ENCODE measurements around the gene C17orf113. TPM values are rescaled to one million over a fixed set of nuclear protein-coding genes. Genes with fewer than 3 reads are reported as not detected.
A peak's percentile ranks its signal among the peaks of the same experiment; 100 is the strongest.

Gene C17orf113
- total and polyA plus RNA-seq, 2 of the 13 experiments (the other 11 are each of a cell fraction or from before 2014, with no cell fraction given) = 0.87 to 1.1 TPM

DNA sequence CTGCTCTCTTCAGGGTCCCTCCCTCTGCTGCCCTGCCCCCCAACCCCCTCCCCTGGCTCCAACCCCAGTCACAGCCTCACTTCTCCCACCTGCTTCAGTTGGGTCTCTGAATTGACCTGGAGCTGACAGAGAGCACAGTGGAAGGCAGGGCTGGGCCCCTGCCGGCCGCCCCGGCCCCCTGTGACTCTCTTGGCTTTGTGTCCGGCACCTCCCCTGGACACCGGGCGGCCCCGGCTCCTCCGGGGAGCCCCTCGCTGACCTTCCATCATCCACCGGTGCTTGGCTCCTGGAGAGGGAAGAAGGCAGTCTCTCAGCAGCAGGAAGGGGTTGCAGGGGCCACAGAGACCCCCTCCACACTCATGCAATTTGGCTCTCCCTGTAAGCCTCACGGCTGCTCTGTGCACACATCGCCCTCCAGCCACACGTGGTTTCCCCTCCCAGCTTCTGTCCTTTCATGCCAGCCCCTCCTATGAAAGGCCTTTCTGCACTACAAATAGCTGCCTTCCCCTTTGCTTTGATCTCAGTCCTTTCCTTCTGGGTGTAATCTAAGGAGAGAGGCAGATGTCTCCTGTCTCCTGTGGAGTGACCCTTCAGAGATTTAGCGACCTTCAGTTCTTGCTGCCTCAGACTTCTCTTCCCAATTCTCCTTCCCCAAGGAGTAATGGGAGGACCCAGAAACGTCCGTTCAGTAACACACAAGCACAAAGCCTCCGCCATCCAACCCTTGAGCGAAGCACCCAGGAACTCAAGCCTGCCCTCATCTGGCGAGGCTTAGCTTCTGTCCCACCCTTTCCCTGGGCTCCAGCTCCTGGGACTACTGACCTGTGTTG, 22.2 kb downstream of the C17orf113 start (continued):
- no peak; the same call in 1 of the 2 replicates for TF ChIP-seq ARHGAP35 (CRISPR knock-in tag; IDR thresholded peaks at IDR 0.05; ENCODE audit: borderline replicate concordance)
- no peak for TF ChIP-seq ZNF180 (CRISPR knock-in tag; IDR thresholded peaks at IDR 0.05; ENCODE audit: borderline replicate concordance, low read depth)
- no peak for TF ChIP-seq NCOA1 (CRISPR knock-in tag; IDR thresholded peaks at IDR 0.05)
- TF ChIP-seq NCOA5 (CRISPR knock-in tag; IDR thresholded peaks at IDR 0.05) = no peak
- TF ChIP-seq RFXANK (CRISPR knock-in tag; IDR thresholded peaks at IDR 0.05) = no peak
- no peak for TF ChIP-seq ZNF605 (CRISPR knock-in tag; IDR thresholded peaks at IDR 0.05)
- 0 out of 2 replicates have a peak, but pooled peaks have one; percentile 52 for TF ChIP-seq ZSCAN31 (CRISPR knock-in tag; IDR thresholded peaks at IDR 0.05; ENCODE audit: low read depth)
- TF ChIP-seq CCAR2 (optimal IDR thresholded peaks at IDR 0.05; ENCODE audit: low read depth, low read length) = no peak
- no peak; the same call in 1 of the 2 replicates for TF ChIP-seq GATAD1 (CRISPR knock-in tag; IDR thresholded peaks at IDR 0.05)
- TF ChIP-seq MAFK (conservative IDR thresholded peaks at IDR 0.05 in 1 of 2, IDR thresholded peaks at IDR 0.05 in 1 of 2; ENCODE audit: low read length in 2 of 2) = no peak
- TF ChIP-seq, protein P1, sequence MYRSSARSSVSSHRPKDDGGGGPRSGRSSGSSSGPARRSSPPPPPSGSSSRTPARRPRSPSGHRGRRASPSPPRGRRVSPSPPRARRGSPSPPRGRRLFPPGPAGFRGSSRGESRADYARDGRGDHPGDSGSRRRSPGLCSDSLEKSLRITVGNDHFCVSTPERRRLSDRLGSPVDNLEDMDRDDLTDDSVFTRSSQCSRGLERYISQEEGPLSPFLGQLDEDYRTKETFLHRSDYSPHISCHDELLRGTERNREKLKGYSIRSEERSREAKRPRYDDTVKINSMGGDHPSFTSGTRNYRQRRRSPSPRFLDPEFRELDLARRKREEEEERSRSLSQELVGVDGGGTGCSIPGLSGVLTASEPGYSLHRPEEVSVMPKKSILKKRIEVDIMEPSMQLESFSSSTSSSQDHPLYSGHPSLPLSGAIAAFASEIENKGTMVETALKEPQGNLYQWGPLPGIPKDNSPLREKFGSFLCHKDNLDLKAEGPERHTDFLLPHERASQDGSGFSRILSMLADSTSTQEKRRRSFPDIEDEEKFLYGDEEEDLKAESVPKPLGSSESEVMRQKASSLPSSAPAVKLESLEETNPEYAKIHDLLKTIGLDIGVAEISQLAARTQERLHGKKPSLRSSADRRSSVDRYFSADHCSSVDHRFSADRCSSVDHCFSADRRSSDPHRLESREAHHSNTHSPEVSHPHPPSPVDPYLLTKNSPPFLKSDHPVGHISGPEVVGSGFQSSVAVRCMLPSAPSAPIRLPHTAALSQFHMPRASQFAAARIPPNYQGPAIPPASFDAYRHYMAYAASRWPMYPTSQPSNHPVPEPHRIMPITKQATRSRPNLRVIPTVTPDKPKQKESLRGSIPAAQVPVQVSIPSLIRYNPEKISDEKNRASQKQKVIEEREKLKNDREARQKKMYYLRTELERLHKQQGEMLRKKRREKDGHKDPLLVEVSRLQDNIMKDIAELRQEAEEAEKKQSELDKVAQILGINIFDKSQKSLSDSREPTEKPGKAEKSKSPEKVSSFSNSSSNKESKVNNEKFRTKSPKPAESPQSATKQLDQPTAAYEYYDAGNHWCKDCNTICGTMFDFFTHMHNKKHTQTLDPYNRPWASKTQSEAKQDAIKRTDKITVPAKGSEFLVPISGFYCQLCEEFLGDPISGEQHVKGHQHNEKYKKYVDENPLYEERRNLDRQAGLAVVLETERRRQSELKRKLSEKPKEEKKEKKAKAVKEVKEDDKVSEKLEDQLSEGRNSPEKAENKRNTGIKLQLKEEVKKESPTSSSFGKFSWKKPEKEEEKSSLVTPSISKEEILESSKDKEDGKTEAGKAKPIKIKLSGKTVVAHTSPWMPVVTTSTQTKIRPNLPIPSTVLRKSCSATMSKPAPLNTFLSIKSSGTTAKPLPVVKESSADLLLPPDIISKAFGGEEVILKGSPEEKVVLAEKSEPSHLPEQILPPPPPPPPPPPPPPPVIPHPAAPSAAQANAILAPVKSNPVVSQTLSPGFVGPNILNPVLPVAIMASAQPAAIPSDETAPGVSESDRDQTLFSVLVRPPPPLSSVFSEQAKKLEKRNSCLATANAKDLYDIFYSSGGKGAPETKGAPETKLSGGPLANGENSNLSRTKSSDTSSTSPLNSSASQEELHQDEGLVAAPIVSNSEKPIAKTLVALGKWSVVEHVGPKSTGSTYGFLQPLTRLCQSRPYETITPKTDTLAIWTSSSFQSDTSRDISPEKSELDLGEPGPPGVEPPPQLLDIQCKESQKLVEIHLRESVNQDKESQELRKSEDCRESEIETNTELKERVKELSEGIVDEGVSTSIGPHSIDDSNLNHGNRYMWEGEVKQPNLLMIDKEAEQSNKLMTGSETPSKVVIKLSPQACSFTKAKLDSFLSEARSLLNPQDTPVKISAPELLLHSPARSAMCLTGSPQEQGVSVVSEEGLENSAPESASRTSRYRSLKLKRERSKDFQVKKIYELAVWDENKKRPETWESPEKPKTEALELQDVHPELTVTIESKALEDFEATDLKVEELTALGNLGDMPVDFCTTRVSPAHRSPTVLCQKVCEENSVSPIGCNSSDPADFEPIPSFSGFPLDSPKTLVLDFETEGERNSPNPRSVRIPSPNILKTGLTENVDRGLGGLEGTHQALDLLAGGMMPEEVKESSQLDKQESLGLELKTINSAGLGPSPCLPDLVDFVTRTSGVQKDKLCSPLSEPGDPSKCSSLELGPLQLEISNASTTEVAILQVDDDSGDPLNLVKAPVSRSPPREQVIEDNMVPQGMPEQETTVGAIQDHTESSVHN (CRISPR knock-in tag; IDR thresholded peaks at IDR 0.05) = no peak
- no peak for TF ChIP-seq ZNF251 (CRISPR knock-in tag; IDR thresholded peaks at IDR 0.05)
- no peak for TF ChIP-seq ZNF713 (CRISPR knock-in tag; IDR thresholded peaks at IDR 0.05)
- TF ChIP-seq ZNF451 (CRISPR knock-in tag; IDR thresholded peaks at IDR 0.05) = no peak
- peak; percentile 51; the same call in 1 of the 2 replicates for TF ChIP-seq HDAC2 (CRISPR knock-in tag; IDR thresholded peaks at IDR 0.05)
- 0 out of 2 replicates have a peak, but pooled peaks have one; percentile 18 for TF ChIP-seq BCL6 (CRISPR knock-in tag; IDR thresholded peaks at IDR 0.05)
- TF ChIP-seq, protein P2, sequence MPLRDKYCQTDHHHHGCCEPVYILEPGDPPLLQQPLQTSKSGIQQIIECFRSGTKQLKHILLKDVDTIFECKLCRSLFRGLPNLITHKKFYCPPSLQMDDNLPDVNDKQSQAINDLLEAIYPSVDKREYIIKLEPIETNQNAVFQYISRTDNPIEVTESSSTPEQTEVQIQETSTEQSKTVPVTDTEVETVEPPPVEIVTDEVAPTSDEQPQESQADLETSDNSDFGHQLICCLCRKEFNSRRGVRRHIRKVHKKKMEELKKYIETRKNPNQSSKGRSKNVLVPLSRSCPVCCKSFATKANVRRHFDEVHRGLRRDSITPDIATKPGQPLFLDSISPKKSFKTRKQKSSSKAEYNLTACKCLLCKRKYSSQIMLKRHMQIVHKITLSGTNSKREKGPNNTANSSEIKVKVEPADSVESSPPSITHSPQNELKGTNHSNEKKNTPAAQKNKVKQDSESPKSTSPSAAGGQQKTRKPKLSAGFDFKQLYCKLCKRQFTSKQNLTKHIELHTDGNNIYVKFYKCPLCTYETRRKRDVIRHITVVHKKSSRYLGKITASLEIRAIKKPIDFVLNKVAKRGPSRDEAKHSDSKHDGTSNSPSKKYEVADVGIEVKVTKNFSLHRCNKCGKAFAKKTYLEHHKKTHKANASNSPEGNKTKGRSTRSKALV (CRISPR knock-in tag; IDR thresholded peaks at IDR 0.05) = no peak
- TF ChIP-seq, protein P3, sequence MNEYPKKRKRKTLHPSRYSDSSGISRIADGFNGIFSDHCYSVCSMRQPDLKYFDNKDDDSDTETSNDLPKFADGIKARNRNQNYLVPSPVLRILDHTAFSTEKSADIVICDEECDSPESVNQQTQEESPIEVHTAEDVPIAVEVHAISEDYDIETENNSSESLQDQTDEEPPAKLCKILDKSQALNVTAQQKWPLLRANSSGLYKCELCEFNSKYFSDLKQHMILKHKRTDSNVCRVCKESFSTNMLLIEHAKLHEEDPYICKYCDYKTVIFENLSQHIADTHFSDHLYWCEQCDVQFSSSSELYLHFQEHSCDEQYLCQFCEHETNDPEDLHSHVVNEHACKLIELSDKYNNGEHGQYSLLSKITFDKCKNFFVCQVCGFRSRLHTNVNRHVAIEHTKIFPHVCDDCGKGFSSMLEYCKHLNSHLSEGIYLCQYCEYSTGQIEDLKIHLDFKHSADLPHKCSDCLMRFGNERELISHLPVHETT (CRISPR knock-in tag; conservative IDR thresholded peaks at IDR 0.05) = no peak
- no peak for TF ChIP-seq RBFOX2 (IDR thresholded peaks at IDR 0.05; ENCODE audit: low read depth, low read length)

Measured in HepG2 (cell line).